NCI-H748 (cell line): ENCODE measurements around the gene CALCOCO2.

Experiments
- DNase-seq: peaks from one replicate; lab custom pipeline; 2025; ENCODE audit not compliant: unreplicated experiment; lab: John Stamatoyannopoulos, UW

CALCOCO2 gene

DNA sequence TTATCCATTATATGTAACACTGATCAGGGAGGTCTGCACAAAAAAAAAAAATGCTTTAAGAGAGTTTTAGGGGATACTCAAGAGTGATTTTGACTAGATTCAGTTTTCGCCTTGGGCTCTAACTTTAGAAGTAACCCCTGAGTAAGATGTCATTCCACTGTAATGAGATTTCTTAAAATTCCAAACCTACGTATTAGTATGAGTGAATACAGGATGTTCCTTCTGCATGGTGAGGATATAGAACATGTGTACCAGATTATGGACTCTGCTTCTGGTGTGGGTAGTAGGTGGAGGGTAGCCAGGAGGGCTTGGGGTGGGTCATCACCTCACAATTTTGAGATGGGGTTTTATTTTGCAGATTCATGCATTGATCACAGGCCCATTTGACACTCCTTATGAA lies 81.6 kb downstream of the CALCOCO2 start:
- DNase-seq = no peak
